Stomach (tissue), 4 donors: ENCODE results near the gene TEX53.

Source experiments
- CTCF ChIP-seq, 7 experiments: fragments of 450-650 bp in 4 of 7; fragments of 200-600 bp in 3 of 7; sonication (generic) in 3 of 7; IDR thresholded peaks; one replicate each; pipeline ENCODE4 v1.5.1; 2016 to 2019; ENCODE audit warnings: antibody characterized with exemption in 7 of 7, control low read depth in 2 of 7, mild to moderate bottlenecking in 1 of 7
- EP300 ChIP-seq: sonication (generic); formaldehyde crosslinking; IDR thresholded peaks from one replicate; pipeline ENCODE4 v1.6.1; 2017; ENCODE audit warnings: antibody characterized with exemption
- POLR2A ChIP-seq, 4 donors: fragments of 450-650 bp; IDR thresholded peaks; one replicate each; pipeline ENCODE4 v1.6.1; 2016; ENCODE audit warnings: antibody characterized with exemption in 4 of 4, control low read depth in 2 of 4, mild to moderate bottlenecking in 1 of 4, moderate library complexity in 1 of 4
- POLR2AphosphoS5 ChIP-seq, 3 donors: sonication (generic); formaldehyde crosslinking; IDR thresholded peaks; one replicate each; pipeline ENCODE4 v1.6.1; 2016; ENCODE audit warnings: antibody characterized with exemption in 3 of 3

- TF ChIP-seq CTCF (IDR thresholded peaks at IDR 0.05) (no peak), POLR2AphosphoS5 (IDR thresholded peaks at IDR 0.05) (no peak), EP300 (no peak), POLR2A (IDR thresholded peaks at IDR 0.05) (no peak)
These were observed 14.6 kb downstream of the TEX53 start for GRCh38 chr9:114643001-114643400.
